Islet precursor cell (in vitro differentiated cells): ENCODE data around the gene ATP8B2.
"Not testable (repeated sequence)": the region's sequence is repeated elsewhere in the genome, so short reads cannot be mapped to it uniquely, and the experiment has no call there.

Experiments used
- DNase-seq: peaks from one replicate; pipeline ENCODE4 v3.0.0-alpha.2; 2018

ATP8B2 gene, protein sequence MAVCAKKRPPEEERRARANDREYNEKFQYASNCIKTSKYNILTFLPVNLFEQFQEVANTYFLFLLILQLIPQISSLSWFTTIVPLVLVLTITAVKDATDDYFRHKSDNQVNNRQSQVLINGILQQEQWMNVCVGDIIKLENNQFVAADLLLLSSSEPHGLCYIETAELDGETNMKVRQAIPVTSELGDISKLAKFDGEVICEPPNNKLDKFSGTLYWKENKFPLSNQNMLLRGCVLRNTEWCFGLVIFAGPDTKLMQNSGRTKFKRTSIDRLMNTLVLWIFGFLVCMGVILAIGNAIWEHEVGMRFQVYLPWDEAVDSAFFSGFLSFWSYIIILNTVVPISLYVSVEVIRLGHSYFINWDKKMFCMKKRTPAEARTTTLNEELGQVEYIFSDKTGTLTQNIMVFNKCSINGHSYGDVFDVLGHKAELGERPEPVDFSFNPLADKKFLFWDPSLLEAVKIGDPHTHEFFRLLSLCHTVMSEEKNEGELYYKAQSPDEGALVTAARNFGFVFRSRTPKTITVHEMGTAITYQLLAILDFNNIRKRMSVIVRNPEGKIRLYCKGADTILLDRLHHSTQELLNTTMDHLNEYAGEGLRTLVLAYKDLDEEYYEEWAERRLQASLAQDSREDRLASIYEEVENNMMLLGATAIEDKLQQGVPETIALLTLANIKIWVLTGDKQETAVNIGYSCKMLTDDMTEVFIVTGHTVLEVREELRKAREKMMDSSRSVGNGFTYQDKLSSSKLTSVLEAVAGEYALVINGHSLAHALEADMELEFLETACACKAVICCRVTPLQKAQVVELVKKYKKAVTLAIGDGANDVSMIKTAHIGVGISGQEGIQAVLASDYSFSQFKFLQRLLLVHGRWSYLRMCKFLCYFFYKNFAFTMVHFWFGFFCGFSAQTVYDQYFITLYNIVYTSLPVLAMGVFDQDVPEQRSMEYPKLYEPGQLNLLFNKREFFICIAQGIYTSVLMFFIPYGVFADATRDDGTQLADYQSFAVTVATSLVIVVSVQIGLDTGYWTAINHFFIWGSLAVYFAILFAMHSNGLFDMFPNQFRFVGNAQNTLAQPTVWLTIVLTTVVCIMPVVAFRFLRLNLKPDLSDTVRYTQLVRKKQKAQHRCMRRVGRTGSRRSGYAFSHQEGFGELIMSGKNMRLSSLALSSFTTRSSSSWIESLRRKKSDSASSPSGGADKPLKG

DNA sequence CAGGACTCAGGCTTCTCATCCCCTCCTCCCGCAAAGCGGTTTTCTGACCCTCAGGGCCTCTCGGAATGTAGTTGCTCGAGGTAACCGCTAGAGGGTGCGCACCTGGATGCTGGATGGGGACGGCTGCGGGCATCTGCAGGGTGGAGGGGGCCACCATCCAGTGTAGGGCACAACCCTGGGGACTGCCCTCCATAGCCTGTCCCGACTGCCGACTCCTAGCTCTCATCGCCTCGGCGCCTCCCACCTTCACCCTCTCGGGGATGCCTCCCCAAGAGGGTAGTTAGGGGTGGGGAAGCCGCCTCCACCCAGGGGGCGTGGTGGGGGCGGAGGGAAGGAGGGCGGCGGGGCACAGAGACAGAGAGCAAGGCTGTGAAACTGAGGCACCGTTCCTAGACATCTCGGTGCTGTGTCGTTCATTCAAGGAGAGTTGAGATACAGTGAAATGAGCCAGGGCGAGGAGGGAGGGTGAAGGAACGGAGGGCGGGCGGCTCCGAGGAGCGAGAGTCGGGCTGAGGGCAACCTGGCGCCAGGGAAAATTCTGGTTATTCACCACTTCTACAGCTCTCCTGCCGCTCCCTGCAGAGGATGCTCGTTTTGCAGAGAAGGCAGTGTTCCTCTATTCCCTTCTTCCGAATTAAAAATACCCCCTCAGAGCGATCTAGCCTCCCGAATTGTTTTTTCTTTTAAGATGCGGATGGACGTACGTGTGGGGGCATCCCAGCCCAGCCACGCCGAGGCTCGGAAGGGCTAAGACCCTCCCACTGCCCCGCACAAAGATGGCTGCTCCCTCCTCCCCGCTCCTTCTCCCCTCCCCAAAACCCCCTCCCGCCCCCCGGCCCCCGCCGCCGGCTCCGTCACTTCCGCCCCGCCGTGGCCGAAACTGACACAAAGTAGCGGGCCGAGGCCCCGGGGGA lies at the start of gene ATP8B2:
TSS of gene ATP8B2 (plus strand) at position 857 of the 914 bp plus-strand sequence. CDS start 2,617 bp downstream, outside the sequence.
- peak; percentile 90 for DNase-seq

DNA sequence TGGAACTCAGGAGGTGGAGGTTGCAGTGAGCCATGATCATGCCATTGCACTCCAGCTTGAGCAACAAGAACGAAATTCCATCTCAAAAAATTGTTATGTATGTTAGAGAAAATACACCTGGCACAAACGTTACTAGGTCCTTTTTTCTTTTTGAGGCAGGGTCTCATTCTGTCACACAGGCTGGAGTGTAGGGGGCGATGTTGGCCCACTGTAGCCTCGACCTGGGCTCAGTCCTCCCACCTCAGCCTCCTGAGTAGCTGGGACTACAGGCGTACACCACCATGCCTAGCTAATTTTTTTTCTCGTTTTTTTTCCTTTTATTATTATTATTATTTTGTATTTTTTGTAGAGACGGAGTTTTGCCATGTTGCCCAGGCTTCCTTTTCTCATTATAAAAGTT lies 48.5 kb upstream of the ATP8B2 start:
- DNase-seq = no peak

DNA sequence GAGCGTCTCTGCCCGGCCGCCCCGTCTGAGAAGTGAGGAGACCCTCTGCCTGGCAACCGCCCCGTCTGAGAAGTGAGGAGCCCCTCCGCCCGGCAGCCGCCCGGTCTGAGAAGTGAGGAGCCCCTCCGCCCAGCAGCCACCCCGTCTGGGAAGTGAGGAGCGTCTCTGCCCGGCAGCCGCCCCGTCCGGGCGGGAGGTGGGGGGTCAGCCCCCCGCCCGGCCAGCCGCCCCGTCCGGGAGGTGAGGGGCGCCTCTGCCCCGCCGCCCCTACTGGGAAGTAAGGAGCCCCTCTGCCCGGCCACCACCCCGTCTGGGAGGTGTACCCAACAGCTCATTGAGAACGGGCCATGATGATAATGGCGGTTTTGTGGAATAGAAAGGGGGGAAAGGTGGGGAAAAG lies 37.7 kb upstream of the ATP8B2 start:
- DNase-seq = not testable (repeated sequence)

DNA sequence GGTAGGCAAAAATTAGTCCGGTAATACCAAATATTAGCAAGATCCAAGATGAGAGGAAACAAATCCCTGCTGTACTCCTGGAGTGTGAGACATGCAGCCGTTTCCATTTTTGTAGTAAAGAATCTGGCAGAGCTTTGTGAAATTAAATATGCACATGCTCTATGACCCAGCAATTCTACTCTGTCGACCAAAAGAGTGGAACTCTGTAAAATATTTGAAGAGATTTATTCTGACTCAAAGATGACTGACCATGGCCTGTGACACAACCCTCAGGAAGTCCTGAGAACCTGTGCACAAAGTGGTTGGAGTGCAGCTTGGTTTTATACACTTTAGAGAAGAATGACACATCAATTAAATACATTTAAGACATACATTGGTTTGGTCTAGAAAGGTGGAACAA lies 36.7 kb upstream of the ATP8B2 start:
- DNase-seq = no peak

DNA sequence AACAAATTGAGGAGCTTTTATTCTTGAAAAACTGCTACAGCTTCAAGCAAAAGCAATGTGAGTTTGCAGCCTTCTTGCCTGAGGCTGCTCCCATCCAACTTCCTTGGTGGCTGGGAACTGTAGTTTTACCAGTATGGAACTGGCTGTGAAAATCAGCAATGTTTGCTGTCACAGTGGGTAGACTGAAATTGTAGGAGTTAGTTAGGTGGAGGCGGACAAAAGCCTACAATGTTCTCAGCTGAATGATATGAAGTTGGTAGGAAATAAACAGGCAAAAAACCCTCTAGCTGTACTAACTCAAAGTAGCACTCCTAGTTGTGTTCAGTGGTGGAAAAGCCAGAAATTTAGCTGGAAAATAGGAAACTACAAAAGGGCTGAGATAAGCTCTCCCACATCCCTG lies 34.4 kb upstream of the ATP8B2 start:
- DNase-seq = no peak

DNA sequence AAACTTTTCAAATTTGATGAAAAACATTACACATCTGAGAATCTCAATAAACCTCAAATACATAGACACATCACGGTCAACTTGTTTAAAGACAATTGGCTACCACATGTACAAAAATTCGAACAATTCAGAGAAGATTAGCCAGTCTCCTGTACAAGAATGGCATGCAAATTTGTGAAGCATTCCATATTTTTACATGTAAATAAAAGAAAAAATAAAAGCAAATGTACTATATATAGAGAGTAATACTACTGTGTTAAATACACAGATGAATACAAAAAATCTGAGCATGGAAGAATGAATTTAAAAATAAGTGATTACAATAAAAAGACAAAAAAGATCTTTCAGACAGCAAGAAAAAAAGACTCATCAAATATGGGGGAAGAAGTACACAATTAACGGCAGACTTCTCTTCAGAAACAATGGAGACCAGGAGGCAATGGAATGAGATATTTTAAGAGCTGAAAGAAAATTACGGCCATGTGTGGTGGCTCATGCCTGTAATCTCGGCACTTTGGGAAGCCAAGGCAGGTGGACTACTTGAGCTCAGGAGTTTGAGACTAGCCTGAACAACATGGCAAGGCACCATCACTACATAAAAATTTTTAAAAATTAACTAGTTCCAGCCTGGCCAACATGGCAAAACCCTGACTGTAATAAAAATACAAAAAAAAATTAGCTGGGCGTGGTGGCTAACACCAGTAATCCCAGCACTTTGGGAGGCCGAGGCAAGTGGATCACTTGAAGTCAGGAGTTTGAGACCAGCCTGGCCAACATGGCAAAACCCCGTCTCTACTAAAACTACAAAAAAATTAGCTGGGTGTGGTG lies 29.7 kb upstream of the ATP8B2 start:
- no peak for DNase-seq

DNA sequence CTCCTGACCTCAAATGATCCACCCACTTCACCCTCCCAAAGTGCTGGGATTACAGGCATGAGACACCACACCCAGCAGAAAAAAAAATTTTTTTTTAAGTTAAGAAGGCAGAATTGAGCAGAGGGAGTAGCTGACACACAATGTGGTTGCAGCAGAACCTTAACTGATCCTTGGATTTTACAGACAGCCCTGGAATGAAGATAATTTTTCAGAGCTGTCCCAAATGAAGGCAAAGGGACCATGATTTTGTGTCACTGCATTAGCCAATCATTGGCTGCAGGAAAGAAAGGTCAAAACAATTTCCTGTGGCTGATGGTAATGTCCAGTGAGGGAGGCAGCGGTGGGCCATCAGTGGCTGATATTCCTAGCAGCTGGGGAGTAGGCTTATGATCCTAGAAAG lies 23.7 kb upstream of the ATP8B2 start:
- no peak for DNase-seq

DNA sequence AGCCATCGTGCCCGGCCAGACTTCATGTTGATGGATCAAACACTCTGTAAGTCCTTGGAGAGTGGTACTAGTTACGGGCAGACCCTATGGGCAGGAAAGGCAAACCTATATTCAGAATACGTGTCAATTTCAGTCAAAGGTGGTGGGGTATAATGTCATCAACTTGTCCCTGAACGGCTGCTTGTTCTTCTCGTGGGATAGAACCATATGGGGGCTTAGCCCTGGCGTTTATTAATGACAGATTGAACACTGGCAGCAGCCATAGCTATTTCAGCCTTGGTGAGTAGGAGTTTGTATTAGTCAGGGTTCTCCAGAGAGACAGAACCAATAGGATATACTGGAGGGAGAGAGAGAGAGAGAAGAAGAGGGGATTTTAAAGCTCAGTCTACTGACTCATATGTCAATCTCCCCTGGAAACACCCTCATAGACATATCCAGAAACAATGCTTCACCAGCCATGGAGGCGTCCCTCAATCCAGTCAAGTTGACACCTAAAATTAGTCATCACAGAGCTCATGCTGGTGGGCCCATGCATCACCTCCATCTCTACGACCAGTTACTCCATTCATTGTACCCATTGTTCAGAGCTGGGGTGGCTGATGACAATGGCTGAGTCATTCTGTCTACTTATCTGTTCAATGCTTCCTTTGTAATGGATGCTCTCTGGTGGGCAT lies 20.5 kb upstream of the ATP8B2 start:
- no peak for DNase-seq

DNA sequence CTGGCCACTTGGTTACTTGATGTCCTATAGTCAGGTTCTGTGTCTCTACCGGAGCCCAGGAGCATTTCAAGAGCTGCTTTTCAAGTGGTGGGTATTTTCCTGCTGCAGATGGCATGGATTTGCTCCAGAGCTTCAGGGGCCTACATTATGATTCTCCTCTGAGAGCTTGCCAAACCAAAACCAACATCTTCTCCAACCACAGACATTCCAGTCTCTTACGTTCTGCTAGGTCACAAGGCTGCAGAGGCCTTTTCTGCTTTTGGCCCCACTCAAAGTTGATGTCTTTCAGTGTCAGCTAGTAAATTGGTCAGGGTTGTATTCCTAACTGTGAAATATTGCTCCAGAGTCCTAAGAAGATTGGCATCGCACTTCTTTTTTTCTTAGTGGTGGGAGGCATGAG lies 19.2 kb upstream of the ATP8B2 start:
- DNase-seq = no peak

DNA sequence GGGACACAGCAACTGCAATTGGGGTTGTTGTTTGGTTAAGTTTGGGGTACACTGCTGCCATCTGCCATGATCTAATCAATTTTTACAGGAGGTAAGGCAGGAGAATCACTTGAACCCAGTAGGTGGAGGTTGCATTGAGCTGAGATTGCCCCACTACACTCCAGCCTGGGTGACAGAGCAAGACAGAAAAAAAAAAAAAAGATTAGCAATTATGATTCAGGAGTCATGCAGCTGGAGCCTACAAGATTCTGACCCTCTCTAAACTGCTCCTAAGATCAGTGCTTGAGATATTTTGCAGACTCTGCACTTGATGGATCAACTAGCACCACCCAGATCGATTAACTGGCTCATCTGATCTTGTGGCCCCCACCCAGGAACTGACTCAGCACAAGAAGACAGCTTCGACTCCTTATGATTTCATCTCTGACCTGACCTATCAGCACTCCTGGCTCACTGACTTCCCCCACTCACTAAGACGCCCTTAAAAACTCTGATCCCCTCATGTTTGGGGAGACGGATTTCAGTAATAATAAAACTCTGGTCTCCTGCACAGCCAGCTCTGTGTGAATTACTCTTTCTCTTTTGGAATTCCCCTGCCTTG lies 17.6 kb upstream of the ATP8B2 start:
- DNase-seq = not testable (repeated sequence)

DNA sequence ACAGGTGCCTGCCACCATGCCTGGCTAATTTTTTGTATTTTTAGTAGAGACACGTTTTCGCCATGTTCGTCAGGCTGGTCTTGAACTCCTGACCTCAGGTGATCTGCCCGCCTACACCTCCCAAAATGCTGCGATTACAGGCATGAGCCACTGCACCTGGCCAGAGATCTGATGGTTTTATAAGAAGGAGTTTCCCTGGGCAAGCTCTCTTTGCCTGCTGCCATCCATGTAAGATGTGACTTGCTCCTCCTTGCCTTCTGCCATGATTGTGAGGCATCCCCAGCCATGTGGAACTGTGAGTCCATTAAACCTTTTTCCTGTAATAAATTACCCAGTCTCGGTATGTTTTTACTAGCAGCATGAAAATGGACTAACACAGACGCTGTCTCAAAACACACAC lies 16.2 kb upstream of the ATP8B2 start:
- not testable (repeated sequence) for DNase-seq

DNA sequence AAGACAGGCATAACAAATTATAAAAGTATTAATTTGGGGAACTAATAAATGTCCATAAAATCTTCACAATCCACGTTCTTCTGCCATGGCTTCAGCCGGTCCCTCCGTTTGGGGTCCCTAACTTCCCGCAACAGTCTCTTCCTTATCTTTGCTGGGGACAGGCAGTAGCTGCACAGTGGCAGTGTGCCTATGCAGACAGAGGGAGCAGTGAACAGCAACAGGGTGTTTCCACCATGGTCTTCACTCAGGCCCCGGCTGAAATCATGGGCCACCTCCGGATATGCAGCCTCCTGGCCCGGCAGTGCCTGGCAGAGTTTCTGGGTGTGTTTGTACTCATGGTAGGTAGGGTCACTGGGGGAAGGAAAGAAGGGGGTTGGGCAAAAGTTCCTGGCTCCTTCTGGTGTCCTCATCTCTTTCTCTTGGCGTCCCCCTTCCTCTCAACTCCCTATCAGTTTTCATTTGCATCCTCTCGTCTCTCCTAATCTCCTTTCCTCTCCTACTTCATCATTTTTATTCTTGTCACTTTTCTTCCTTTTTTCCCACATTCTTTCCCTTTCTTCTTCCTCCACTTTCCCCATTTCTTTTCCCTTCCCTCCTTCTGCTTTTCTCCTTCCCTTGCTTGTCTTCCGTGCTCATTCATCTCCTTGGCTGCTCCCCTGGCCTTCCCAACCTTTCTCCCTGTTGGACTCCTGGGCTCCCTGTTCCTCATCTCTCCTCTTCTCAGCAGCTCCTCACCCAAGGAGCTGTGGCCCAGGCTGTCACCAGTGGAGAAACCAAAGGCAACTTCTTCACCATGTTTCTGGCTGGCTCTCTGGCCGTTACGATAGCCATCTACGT lies 12.9 kb upstream of the ATP8B2 start:
- not testable (repeated sequence) for DNase-seq

DNA sequence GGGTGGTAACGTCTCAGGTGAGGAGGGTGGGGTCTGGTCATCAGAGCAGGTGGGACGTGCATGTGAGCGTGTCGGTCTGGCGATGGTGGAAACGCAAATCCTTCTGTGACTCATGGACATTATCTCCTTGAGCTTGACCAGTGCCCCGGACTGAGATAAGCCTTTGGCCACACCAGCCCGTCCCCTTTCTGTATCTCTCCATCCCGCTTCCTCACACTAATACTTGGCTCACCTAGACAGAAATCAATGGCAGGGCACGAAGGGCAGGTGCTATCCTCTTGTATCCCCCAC lies 12.3 kb upstream of the ATP8B2 start:
- no peak for DNase-seq

DNA sequence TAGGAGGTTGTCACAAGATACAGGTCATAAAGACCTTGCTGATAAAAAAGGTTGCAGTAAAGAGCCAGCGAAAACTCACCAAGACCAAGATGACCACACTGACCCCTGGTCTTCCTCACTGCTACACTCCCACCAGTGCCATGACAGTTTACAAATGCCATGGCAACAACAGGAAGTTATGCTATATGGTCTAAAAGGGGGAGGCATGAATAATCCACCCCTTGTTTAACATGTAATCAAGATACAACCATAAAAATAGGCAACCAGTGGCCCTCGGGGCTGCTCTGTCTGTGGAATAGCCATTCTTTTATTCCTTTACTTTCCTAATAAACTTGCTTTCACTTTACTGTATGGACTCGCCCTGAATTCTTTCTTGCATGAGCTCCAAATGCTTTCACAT lies 11.1 kb upstream of the ATP8B2 start:
- not testable (repeated sequence) for DNase-seq

DNA sequence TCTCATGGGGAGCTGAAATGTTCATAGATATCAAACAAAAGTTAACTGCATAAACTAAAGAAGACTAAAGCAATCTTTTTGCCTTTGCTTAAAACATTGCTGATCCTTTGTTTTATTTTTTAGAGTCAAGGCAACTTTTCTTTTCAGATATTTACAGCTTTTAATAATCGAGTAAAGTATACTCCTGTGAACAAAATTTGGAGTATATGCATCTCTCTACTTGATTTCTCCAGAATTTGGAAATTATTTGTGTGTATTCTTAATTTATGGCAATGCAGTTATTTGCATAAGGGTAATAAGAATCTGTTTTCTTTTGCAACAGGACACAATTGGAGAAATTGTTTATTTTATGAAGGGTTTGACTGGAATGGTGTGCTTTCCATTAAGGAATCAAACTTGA lies 8.6 kb upstream of the ATP8B2 start:
- no peak for DNase-seq

DNA sequence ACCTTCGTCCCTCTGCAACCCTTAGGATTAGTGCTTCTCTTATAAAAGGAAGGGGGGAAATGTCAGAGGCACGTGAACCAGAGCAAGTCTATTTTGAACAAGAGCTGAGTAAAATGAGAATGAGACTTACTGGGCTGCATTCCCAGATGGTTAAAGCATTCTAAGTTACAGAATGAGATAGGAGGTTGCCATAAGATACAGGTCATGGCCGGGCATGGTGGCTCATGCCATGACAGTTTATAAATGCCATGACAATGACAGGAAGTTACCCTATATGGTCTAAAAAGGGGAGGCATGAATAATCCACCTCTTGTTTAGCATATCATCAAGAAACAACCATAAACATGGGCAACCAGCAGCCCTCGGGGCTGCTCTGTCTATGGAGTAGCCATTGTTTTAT lies 6.9 kb upstream of the ATP8B2 start:
- DNase-seq = no peak

DNA sequence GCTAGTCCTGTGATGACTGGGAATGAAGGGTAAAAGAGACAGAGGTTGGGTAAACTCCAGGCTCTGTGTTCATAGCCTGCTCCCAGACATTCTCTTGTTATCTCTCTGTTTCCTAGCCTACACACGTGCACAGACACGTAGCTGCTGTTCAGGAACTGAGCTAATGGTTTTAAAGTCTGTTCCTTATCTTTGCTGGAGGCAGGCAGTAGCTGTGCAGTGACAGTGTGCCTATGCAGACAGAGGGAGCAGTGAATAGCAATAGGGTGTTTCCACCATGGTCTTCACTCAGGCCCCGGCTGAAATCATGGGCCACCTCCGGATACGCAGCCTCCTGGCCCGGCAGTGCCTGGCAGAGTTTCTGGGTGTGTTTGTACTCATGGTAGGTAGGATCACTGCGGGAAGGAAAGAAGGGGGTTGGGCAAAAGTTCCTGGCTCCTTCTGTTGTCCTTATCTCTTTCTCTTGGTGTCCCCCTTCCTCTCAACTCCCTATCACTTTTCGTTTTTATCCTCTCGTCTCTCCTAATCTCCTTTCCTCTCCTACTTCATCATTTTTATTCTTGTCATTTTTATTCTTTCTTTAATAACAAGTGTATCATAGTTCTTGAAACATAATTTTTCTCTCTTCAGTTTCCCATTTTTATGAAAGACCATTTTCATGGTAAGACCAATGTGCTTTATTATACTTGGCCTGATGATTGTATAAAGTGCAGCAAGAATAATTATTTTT lies 4.3 kb upstream of the ATP8B2 start, which contains the start of gene AQP10:
TSS of gene AQP10 (plus strand) at position 212 of the 727 bp plus-strand sequence. CDS start at position 275, 63 bp downstream.
- DNase-seq = peak; percentile 66

DNA sequence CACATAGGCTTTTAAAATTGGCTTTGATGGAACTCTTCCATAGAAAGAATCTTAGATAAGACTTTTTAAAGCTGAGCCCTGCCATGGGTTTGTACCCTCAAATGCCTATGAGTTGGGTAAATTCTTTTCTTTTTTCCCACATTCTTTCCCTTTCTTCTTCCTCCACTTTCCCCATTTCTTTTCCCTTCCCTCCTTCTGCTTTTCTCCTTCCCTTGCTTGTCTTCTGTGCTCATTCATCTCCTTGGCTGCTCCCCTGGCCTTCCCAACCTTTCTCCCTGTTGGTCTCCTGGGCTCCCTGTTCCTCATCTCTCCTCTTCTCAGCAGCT lies 3.8 kb upstream of the ATP8B2 start:
- DNase-seq = not testable (repeated sequence)

DNA sequence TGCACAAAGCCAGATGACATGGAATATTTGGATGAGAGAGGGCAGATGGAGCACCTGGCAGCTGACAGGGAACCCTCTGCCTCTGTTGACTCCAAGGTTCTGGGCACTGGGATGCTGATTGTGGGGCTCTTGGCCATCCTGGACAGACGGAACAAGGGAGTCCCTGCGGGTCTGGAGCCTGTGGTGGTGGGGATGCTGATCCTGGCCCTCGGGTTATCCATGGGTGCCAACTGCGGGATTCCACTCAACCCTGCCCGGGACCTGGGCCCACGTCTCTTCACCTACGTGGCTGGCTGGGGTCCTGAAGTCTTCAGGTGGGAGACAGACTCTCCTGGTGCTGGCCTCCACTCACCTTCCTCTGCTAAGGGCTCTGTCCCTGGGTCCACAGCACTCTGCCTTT lies 1.8 kb upstream of the ATP8B2 start:
- DNase-seq = no peak
